Loucy (cell line): Measurements from ENCODE around the gene RETNLB.

Experiments
- CTCF ChIP-seq: fragments of 200-600 bp; sonication (generic); conservative IDR thresholded peaks from 2 replicates; pipeline ENCODE4 v1.5.1; 2014; ENCODE audit warnings: mild to moderate bottlenecking, antibody characterized with exemption, low read length
- EZH2phosphoT487 ChIP-seq: fragments of 200-600 bp; IDR thresholded peaks from 2 replicates; pipeline ENCODE4 v1.6.1; 2018; ENCODE audit warnings: antibody characterized with exemption, mild to moderate bottlenecking, moderate library complexity, borderline replicate concordance

DNA sequence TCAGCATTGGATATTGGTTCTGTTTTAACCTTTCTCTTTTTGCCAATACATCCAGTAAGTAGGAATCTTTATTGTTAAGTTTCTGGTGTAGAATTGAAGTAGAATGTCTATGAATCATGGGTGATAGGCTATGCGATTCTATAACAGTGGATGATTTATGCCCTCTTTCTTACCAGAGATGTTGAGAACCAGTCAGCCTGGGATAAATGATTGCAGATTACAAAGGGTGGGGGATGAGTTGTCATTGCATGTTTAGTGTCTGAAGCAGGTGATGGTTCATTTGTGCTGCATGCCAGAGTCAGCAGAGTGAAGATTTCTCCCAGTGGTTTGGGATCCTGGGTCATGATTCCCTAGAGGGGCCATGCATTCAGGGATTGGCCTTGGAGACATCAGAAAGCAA, 14.3 kb downstream of the RETNLB start:
- no peak for TF ChIP-seq EZH2phosphoT487
- no peak for TF ChIP-seq CTCF
